GM19328 (cell line): ENCODE data around the gene TECPR2.
"Not testable (repeated sequence)": the region's sequence is repeated elsewhere in the genome, so short reads cannot be mapped to it uniquely, and the experiment has no call there.

Experiments
- ATAC-seq: cut with Tn5 transposase; IDR thresholded peaks from one replicate; pipeline ENCODE4 v1.9.1; 2021; ENCODE audit warnings: mild to moderate bottlenecking, moderate library complexity; ENCODE audit not compliant: unreplicated experiment

The TECPR2 gene

GRCh38 chr14:102519709-102520108 is 157.0 kb downstream of the TECPR2 start:
- not testable (repeated sequence) for ATAC-seq

- ATAC-seq = no peak
Observed at GRCh38 chr14:102523200-102523568, 160.4 kb downstream of the TECPR2 start.

GRCh38 chr14:102523569-102524450 is 161.1 kb downstream of the TECPR2 start:
- ATAC-seq = no peak

- peak; percentile 97 for ATAC-seq
Observed at GRCh38 chr14:102524451-102525218, 161.9 kb downstream of the TECPR2 start.

GRCh38 chr14:102525219-102525928 is 162.6 kb downstream of the TECPR2 start:
- no peak for ATAC-seq

GRCh38 chr14:102525929-102526497 is 163.3 kb downstream of the TECPR2 start:
- ATAC-seq = no peak

- ATAC-seq = no peak
Observed at GRCh38 chr14:102528431-102529170, 165.9 kb downstream of the TECPR2 start.

GRCh38 chr14:102530828-102531478 is 168.2 kb downstream of the TECPR2 start:
- ATAC-seq = no peak

- no peak for ATAC-seq
Observed at GRCh38 chr14:102532204-102532658, 169.5 kb downstream of the TECPR2 start.

GRCh38 chr14:102537981-102538601 is 175.3 kb downstream of the TECPR2 start:
- ATAC-seq = no peak

GRCh38 chr14:102538602-102539543 is 176.1 kb downstream of the TECPR2 start:
- no peak for ATAC-seq

GRCh38 chr14:102539544-102540314 is 177.0 kb downstream of the TECPR2 start:
- no peak for ATAC-seq

- ATAC-seq = no peak
Observed at GRCh38 chr14:102540315-102541028, 177.7 kb downstream of the TECPR2 start.

GRCh38 chr14:102541029-102541491 is 178.3 kb downstream of the TECPR2 start:
- ATAC-seq = not testable (repeated sequence)

- no peak for ATAC-seq
Observed at GRCh38 chr14:102541771-102542170, 179.0 kb downstream of the TECPR2 start.

GRCh38 chr14:102544046-102544746 is 181.5 kb downstream of the TECPR2 start:
- ATAC-seq = no peak
